Measurements from ENCODE around the gene VPS13D.
"Not testable (repeated sequence)": the region's sequence is repeated elsewhere in the genome, so short reads cannot be mapped to it uniquely, and the experiment has no call there.

Gene VPS13D

DNA sequence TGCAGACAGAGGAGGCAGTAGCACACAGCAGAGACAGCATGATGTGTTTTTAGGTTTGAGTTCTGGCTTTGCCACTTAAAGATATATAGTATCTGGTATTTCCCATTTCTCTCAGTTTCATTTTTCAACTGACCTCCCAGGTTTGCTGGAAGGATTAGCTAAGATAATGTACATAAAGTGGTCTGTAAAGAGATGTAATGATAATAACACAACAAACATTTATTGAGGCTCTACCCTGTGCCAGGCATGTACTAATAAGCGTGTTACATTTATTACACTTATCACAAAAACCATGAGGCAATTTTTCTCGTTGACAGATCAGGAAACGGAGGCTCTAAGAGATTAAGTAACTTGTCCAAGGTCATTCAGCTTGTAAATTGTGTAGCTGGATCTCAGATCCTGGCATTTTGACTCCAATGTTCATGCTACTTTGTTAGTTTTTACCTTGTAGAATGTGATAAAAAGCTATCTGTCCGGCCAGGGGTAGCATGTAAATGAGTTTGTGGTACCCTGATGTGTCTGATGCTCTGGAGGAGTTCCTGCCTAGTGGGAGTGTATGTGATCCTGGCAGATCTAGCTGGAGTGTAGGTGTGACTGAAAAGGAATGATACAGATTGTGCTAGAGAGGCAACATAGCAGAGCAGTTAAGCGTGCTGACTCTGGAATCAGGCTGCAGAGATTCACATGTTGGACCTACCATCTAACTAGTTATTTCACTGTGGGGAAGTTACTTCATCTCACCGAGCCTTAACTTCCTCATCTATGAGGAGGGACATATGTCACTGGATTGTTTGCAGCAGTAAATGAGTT, 146.6 kb downstream of the VPS13D start:
- peak; percentile 30 for DNase-seq

DNA sequence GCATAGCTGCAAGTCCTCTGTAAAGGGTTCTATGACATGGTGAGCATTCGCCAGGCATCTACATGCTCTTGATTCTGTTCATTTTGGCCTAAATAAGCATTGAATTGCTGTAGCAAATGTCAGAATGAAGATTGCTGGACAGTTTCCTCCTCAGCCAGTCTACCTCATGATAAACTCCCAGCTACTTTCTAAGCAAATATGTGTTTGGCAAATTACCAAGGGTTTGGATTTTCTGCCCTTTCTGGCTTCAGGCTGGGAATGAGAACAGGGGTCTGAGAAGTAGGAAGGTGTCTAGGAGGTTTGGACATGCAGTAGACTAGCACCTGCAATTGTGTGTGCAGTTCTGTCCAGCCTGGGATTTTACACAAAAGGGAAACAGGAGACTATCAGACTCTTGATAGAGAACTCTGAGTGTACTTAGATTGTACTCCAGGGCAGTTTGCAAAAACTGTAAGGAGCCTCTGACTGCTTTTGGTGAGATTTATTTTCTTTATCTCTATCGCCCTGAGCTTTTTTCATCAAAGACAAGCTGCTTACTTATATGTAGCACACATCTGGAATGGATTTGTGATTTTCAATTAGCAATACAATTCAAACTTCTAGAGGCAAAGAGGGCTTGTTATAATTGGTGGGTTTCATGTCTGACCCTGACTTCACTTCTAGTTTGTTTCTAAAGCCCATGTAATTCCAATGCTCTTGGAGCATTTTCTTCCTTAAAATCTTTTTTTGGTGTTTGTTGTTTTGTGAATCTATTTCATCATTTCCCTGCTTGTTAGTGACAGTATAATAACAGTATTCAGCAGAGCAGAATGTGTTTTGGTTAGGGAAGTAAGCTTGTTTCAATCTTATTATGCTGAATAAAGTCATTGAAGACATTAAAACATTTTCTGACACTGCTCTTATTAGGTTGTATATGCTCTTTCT, 150.8 kb downstream of the VPS13D start:
- DNase-seq = no peak

DNA sequence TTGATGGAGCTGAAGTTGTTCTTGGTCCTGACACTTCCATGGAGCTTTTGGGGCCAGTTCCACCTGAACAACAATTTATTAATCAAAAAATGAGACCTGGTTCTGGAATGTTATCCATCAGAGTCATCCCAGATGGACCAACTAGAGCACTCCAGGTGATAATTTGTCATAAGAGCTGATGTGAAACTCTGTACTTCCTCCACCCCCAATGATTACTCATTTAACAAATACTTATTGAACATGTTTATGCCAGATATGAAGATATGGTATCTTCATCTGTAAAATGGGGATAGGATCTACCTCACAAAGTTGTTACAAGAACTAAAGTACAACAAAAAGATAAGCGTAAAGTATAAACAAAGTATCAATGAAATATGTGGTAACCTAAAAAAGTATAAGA, 153.2 kb downstream of the VPS13D start:
- no peak for DNase-seq

DNA sequence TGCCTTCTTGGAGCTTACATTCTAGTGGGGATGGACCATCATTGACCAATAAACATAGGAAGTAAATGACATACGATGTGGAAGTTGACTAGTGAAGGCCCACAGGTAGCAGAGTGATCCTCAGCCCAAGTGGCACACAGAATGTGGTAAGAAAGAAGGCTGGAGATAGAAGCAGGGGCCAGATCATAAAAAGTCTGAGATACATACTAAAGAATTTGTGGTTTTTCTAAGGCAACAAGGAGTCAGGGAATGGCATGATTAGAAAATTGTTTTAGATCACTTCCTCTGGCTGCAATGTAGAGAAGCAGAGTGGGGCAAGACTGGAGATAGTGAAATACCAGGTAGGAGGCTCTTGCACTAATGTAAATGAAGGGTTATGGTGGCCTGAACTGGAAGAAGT, 154.0 kb downstream of the VPS13D start:
- DNase-seq = peak; percentile 60

DNA sequence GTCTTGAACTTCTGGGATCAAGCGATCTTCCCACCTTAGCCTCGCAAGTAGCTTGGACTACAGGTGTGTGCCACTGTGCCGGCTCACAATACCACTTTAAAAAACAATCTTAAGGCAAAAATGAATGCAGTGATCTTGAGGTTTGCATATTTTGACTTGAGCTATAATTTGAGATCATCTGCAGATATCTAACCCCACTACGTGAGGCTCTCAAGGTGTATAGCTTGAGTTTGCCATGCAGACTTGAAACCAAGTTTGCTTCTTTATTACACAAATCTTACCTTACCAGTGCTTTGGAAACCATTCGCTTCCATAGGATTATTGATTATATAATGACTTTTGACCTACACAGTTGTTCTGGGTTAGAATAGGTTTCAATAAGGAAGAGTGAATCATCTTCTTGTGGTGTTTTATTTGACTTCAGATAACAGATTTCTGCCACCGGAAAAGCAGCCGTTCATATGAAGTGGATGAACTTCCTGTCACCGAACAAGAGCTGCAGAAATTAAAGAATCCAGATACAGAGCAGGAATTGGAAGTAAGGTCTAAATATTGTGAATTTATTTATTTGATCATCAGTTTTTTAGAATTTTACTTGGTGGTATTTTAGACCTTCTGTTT, 155.1 kb downstream of the VPS13D start:
- DNase-seq = no peak

DNA sequence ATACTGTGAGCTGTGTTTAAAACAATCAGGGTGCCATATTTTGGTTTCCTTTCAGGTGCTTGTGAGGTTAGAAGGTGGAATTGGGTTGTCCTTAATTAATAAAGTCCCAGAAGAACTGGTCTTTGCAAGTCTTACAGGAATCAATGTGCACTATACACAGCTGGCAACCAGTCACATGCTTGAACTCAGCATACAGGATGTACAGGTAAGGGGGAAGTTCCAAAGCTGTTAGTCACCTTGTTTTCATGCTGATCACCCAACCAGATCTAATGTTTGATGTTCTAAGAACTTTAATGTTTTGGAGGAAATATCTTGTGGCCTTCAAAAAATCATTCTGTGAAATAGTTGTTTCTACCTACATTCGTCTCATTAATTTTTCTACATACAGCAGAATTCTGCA, 156.3 kb downstream of the VPS13D start:
- peak; percentile 34 for DNase-seq

DNA sequence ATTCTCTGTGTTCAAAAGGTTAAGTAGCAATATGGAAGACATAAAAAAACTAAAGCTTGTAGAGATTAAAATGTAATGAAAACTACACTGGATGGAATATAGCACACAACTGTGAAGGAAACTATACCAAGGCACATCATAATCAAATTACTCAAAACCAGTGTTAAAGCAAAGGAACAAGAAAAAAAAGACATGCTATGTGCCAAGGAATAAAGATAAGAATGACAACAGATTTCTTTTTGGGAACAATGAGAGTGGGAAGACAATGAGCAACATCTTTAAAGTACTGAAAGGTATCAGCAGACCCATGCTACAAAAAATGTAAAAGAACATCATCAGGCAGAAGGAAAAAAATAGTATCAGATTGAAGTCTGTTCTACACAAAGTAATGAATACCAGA, 157.8 kb downstream of the VPS13D start:
- DNase-seq = no peak

DNA sequence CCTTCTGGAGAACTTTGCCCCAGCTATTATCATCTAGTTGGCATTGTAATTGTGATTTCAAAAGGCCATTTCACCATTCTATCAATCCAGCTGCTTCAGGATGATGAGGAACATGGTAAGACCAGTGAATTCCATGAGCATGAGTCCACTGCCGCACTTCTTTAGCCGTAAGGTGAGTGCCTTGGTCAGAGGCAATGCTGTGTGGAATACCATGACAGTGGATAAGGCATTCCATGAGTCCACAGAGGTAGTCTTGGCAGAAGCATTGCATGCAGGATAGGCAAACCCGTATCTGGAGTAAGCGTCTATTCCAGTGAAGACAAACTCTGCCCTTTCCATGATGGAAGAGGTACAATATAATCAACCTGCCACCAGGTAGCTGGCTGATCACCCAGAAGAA, 160.5 kb downstream of the VPS13D start:
- not testable (repeated sequence) for DNase-seq

DNA sequence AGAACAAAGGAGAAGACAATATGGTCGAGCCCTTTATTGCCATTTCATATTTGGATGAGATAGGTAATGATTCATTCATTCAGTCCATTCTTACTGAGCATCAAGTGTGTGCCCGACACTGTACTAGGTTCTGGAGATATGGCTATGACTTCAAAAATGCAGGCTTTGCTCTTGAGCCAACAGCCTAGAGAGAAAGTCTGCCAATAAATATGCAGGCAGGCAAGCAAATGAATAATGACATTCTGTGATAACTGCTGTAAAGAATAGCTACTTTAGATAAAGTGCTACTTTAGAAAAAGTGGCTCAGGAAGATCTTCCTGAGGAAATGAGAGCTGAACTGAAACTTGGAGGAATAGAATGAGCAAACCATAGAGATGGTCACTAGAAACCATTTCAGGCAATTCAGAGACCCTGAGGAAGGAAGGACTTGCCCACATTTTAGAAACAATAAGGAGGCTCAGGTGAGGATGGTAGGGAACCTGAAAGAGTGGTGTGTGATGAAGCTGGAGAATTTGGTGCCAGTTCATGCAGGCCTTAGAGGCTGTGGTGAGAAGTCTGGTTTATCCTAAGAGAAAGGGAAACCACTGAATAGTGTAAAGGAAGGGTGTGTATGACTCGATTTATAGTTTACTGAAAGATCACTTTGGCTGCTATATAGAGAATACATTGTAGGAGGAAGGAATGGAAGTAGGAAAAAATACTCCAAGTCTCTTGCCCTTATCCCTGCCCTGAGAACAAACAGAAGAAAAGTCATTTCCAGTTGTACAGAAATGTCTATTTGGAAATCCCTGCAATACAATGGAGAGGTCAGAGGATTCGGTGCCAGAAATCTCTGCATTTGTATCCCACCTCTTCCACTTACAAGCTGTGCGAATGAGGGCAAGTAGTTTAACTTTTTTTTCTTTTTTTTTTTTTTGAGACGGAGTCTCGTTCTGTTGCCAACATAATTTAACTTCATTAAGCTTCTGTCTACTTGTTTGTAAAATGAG, 167.9 kb downstream of the VPS13D start:
- DNase-seq = peak; percentile 49

DNA sequence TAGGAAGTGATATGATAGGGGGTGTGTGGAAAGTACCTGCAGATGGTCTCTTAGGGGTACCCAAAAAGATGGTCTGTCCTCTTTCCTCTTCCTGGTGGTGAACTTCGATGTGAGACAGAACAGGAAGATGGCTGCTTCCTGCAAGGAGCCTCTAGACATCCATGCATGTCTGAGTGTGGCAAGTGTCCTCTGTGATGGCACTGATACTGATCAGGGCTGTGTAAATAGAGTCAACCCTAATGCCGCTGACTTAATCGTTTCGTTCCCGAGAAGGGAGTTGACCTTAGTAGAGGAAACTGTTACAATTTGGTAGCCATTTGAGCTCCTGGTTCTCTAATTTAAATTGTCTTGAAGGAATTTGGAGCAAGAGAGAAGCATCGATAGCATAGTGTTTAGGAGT, 168.6 kb downstream of the VPS13D start:
- no peak for DNase-seq

DNA sequence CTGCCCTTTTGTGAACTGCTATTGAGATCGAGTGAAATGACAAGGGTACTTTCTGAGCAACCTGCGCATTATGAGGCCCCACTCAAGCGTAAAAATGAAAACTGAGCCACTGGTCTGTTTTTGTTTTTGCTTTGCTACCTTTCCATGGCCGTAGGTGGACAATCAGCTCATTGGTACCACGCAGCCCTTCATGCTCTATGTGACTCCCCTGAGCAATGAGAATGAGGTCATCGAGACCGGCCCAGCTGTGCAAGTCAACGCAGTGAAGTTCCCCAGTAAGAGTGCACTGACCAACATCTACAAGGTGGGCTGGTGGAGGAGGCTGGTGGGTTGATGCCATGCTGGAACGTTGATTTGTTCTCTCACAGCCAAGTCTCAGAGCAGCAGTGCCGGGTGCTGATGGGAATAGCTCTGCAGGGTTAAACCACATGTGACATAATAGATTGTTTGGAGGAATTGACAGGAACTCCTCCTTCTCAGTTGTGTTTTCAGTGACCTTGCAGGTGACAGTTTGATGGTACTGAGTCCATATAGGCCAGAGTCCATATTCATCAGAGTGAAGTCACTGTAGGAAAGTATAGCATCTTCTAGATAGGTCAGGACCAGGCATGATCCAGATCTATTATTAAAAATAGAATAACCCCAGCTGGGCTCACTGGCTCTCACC, 170.3 kb downstream of the VPS13D start:
- DNase-seq = no peak

DNA sequence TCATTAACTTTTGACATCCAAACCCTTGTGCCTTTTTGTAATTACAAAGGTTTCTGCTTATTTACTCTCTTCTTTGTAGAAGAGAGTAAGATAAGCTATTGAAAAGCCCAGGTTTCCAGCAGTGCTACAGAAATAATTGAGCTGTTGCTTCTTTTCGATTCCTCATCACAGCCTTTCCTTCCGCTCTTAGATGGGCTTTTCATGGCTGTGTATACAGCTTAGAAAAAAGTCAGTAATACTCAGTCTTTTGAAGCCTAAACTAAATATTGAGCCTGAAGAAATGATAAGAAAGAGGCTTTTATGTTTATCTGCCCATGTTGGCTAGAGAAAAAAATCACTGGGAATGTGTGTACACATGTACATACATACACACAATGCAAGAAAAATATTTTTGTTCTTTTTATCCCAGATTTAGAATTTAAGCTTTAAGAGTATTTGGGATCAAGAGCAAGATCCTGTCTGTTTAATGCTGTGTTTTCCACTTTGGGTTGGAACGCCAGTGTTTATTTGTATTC, 172.4 kb downstream of the VPS13D start:
- no peak for DNase-seq

DNA sequence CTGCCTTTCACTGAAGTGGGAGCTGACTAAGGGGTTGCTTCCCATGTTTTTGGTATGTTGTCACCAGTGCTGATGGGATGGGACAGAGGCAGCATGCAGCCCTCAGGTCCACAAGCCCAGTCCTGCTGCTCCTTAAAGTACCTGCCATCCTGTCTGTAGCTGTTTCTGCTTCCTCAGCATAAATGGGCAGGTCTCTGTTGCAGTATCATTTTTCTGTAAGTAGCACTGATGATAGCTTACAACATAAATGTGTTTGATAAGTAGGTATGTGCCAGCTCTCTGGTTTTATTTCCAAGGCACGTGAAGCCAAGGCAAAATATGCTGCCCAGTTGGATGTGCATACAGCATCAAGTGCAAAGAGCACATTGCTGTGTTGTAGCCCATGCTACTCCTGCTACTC, 173.0 kb downstream of the VPS13D start:
- no peak for DNase-seq

DNA sequence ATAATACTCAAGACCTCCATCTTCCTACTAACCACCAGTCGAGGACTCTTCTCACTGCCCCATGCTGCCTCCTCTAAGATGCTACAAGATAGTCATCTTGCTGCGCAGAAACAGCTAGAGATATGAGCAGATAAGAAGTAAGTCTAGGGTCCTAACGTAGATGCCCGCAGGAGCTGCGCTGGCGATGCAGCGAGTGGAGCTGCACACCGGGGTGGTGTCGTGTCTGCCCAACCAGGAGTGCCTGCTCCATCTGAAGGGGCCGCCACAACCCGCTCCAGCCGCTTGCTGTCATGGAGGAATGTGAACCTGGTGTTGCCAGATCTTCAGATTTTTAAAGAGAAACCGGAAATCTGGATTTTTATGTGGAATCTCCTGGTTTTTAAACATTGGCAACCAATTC, 175.1 kb downstream of the VPS13D start:
- no peak for DNase-seq

DNA sequence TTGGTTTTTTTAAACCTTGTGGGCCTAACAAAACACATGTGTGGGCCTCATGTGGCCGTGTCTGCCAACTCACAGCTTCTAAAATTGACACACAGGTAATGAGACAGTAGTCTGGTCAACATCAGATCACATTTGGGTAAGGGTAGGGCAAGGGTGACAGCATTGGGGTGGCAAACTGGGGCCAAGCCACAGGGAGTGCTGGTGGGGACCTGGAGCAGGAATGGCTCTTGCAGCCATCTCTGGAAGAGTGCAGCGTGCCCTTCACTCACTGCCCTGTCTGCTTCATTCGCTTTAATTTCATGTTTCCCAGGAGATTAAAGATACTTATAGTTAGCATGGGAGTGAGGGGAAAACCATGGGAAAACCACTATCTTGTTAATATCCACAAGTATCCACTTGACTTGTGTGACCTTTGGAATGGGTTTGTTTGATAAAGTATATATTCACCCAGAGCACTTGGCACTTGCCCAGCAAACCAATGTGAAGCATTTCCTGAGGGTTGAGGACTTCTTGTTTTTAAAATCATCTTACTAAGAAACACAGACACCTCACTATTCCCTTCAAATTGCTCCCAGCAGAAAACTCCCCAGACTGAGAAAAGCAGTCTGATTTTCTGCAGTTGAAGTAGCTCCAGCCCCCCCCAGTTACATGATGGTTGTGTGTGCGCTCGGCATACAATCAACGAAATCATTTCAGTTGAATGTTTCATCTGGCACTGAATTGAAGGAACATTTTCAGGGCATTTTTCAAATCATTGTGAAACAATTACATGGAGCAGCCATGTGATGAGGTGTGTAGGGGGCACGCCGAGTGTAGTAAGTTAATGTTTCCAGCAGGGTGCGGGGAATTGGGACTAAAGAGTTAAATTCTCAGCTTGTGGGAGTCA, 175.7 kb downstream of the VPS13D start:
- peak; percentile 72 for DNase-seq

DNA sequence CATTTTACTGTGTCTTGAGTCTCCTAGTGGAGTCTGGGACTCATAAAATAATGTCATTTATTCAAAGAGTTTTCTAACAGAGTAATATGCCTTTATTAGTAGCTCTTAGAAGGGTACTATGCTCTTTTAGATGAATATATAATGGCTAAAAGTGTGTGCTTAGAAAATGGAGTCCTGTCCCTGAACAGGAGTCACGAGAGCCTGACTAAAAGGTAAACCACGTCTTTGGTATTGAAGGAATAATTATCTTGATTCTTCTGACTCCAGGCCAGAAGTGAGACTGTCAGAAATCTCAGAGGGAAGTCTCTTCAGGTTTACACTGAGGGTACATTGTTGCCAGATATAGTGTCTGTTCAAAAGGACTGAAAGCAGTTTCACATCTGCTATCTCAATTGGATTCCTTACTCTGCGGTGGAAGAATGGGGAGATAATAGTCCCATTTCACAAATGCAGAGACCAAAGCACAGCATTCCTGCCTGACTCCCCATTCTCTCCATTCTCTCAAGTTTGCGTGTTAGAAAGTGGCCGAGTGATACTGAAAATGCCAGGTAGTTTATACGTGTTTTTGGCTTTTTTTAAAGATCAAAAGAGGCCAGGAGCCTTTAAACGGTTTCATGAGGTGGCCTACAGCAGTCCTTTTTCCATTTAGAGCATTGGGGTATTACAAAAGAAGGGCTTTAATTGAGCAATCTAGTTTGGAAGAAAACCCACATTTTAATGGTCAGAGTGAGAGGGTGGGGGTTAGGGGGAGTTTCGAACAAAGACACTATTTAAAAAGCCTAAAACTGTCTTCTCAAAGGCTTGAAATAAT, 176.6 kb downstream of the VPS13D start:
- DNase-seq = peak; percentile 60

DNA sequence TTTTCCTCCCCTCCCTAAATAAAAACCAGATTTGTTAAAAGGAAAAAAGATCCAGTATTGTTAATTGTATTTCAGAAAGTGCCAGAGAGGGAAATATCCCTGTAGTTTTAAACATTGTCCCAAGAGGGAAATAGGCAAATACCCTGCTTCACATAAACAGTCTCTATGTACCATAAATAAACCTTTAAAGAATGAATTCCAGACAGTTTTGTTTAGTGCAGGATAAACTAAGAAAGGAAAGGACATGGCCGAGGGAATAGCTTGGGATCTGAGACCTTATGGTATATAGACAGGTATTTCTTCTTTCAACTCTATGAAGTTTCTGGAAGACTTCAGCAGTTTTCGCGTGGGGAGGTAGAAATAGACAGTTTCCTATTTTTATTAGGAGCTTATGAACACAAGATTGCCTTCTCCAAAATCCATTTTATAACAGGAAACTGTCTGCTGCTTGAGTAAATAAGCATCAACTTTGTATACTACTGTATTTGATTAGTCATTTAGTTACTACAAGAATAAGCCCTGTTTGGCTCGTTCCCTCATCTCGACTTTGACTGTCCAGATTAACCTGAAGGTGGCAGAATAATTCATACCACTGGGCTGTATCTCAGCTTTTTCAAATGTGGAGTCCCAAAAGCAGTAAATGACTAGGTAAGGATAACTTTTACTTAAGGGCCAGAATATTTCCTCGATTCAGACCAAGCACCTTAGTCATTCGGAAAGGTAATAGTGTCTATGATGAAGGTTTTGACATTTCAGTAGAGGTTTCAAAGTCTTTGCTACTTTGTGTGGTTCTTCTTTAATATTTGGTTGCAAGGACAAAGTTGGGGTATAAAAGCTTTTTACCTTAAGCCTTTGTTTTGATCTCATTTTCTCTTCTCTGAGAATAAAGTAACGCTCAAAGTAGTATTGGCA, 177.5 kb downstream of the VPS13D start:
- peak; percentile 54 for DNase-seq

DNA sequence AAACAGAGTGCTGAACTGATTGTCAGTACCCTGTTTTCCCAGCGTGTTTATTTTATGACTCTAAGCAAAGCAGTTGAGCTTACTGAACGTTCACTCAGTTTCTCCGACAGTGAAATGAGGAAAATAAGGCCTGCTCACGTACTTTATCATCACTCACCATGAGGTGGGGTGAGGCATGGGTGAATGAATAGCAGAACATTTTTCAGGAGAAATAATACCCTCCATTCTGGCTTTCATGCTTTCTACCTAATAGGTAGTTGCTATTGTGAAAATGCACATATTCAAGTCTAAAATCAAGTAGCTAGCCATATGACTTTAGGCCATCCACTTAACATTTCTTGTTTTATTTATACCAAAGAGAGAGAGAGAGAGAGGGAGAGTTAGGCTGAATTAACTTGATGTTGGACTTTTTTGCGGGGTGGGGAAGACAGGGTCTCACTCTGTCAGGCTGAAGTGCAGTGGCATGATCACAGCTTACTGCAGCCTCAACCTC, 178.2 kb downstream of the VPS13D start:
- no peak for DNase-seq
